Muscle of arm (tissue), 14 donors: ENCODE measurements around the gene SOS2. TPM values are rescaled to one million over a fixed set of nuclear protein-coding genes. Genes with fewer than 3 reads are reported as not detected.

Source experiments
- DNase-seq: peaks from one replicate; pipeline ENCODE4 v3.0.0-alpha.2; 2013
- long read RNA-seq, 11 donors: transcript quantifications; one replicate each; lab custom pipeline, GENCODE V29; 2026
- polyA plus RNA-seq, 12 donors: library from polyadenylated mRNA; unstranded; fragments of 120-200 nt; gene quantifications; one replicate each; pipeline ENCODE4 v1.2.1, GENCODE V29; 2013; ENCODE audit not compliant: insufficient read length in 12 of 12

SOS2 gene
- polyA plus RNA-seq: 10 to 100 TPM in 11 of 12 donors, not detected in 1; 31.2 to 55.7 (median 39.2) TPM
- long read RNA-seq, donor 1, full-length matches to known transcripts: 1 of 18 reads
- long read RNA-seq, donor 1, partial matches to known transcripts: 17 of 18 reads
- long read RNA-seq, donor 1, other reads (novel, unspliced or antisense): 0 of 18 reads
- long read RNA-seq, donor 2, full-length matches to known transcripts: 3 of 3 reads
- long read RNA-seq, donor 2, partial matches to known transcripts: 0 of 3 reads
- long read RNA-seq, donor 2, other reads (novel, unspliced or antisense): 0 of 3 reads
- long read RNA-seq, donor 3, full-length matches to known transcripts: 1 of 1 reads
- long read RNA-seq, donor 3, partial matches to known transcripts: 0 of 1 reads
- long read RNA-seq, donor 3, other reads (novel, unspliced or antisense): 0 of 1 reads
- long read RNA-seq, donor 4, full-length matches to known transcripts: 1 of 1 reads
- long read RNA-seq, donor 4, partial matches to known transcripts: 0 of 1 reads
- long read RNA-seq, donor 4, other reads (novel, unspliced or antisense): 0 of 1 reads
- long read RNA-seq, donor 5: 0 reads
- long read RNA-seq, donor 6, full-length matches to known transcripts: 1 of 1 reads
- long read RNA-seq, donor 6, partial matches to known transcripts: 0 of 1 reads
- long read RNA-seq, donor 6, other reads (novel, unspliced or antisense): 0 of 1 reads
- long read RNA-seq, donor 7, full-length matches to known transcripts: 1 of 1 reads
- long read RNA-seq, donor 7, partial matches to known transcripts: 0 of 1 reads
- long read RNA-seq, donor 7, other reads (novel, unspliced or antisense): 0 of 1 reads
- long read RNA-seq, donor 8, full-length matches to known transcripts: 1 of 61 reads
- long read RNA-seq, donor 8, partial matches to known transcripts: 60 of 61 reads
- long read RNA-seq, donor 8, other reads (novel, unspliced or antisense): 0 of 61 reads
- long read RNA-seq, donor 9: 0 reads
- long read RNA-seq, donor 10, full-length matches to known transcripts: 1 of 8 reads
- long read RNA-seq, donor 10, partial matches to known transcripts: 7 of 8 reads
- long read RNA-seq, donor 10, other reads (novel, unspliced or antisense): 0 of 8 reads
- long read RNA-seq, donor 11: 0 reads

GRCh38 chr14:50231475-50232275 is at the start of gene SOS2:
TSS of gene SOS2 (minus strand) at chr14:50231578. CDS start at chr14:50231283, 295 bp downstream.
- peak; percentile 86 for DNase-seq

DNA sequence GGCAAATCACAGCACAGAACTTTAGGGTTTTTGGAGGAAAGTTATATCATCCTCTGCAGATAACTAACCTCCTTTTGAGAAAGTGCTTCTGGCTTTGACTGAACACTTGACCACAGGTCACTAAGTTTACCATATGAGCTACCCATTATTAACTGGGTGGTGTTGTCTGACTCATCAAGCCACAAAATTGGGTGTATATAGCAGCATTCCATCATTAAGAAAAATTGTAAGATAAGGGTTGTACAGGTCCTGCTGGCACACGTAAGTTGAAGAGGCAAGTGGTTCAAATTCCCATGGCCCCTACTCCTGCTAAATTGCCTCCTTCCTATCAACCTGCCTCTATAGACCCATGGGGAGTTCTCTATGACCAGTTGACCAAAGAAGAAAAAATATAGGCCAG is 41.1 kb upstream of the SOS2 start:
- DNase-seq: no peak

GRCh38 chr14:50270932-50271331 is 39.6 kb upstream of the SOS2 start:
- DNase-seq: no peak

GRCh38 chr14:50265029-50265428 is 33.7 kb upstream of the SOS2 start:
- DNase-seq: no peak

DNA sequence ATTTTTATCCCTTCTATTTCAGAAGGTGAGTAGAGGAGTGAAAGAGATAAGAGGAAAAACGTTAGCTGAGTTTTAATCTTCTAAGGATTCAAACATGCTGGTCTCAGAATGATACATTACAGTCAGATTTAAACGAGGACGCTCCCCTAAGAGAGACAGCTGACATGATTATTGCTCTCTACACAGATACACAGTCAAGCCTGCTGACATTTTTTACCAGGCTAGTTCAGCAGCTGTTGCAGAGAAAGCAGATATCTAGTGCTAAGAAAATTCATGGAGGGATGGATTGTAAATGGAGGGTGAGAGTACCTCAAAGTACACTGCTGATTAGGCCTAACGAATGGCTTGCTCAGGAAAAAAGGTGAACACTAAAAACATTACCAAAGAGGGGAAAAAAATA is 31.9 kb upstream of the SOS2 start:
- no peak for DNase-seq

DNA sequence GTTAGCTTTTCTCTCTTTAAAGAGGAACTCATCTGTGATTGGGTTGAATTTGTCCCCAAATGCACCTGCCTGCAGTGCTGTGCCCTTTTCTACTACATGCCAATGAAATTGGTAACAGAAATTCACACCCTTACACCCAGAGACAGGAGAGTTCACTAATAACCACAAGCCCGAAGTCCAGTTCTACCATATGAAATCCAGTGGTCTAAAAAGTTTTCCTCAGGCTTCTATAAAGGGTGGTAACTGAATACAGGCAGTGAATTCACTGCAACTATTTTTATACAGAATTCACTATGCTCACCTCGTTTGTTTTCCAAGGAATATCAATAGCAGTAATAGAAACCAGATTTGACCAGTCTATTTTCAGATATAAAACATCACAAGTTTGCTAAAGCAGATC is 31.5 kb upstream of the SOS2 start:
- DNase-seq: no peak

GRCh38 chr14:50260511-50260910 is 29.1 kb upstream of the SOS2 start:
- peak; percentile 17 for DNase-seq

GRCh38 chr14:50260072-50260471 is 28.7 kb upstream of the SOS2 start:
- DNase-seq: no peak

DNA sequence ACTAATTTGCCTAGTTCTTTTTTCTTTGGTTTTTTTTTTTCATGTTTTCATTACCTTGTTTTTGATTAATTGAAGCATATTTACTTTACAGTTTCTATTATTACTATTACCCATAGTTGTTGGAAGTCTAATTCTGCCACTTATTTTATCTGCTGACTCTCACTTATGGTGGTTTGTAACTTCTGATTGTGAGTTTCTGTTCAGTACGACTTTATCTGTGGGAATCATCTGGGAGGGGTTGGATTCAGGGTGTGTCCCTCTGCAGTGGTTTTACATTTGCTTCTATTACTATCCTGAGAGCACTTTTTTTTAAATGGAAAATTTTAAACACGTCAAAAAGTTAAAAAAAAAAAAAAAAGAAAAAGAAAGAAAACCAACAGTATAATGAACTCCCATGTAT is 26.4 kb upstream of the SOS2 start:
- DNase-seq: no peak

DNA sequence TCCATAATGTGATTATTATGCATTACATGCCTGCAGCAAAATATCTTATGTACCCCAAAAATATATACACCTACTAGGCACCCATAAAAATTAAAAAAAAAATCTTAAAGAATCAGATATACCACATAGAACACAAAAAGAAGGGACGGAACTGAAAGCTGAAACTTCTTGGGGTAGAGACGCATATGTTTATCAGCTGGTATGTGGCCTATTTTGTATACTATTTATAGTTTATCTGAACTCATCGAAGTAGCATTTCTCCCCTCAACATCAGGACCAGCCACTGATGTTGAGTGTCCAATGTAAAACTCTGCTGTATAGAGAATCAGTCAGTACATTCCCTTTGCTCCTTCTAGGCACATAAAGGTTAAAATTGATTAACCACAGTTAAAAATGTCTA is 22.9 kb upstream of the SOS2 start:
- no peak for DNase-seq

DNA sequence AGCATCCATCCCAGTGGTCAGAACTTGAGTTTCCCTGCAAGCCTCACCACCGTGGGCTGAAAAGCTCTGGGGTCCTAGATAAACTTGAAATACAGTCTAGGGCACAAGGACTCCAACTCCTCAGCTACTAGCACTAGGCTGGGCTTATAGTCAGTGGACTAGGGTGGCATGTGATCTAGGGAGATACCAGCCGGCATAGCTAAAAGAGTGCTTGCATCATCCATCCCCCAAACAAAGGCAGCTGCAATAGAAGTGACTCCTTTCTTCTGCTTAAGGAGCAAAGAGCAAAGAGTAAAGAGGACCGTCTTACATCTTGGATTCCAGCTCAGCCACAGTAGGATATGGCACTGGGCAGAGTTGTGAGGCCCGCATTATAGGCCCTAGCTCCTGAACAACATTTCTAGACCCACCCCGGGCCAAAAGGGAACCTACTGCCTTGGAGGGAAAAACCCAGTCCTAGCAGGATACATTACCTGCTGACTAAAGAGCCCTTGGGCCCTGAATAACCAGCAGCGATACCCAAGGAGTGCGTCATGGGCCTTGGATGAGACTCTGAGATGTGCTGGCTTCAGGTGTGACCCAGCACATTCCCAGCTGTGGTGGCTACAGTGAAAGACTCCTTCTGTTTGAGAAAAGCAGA is 17.9 kb upstream of the SOS2 start:
- no peak for DNase-seq

- no peak for DNase-seq
Observed at GRCh38 chr14:50247245-50247644, 15.9 kb upstream of the SOS2 start.

DNA sequence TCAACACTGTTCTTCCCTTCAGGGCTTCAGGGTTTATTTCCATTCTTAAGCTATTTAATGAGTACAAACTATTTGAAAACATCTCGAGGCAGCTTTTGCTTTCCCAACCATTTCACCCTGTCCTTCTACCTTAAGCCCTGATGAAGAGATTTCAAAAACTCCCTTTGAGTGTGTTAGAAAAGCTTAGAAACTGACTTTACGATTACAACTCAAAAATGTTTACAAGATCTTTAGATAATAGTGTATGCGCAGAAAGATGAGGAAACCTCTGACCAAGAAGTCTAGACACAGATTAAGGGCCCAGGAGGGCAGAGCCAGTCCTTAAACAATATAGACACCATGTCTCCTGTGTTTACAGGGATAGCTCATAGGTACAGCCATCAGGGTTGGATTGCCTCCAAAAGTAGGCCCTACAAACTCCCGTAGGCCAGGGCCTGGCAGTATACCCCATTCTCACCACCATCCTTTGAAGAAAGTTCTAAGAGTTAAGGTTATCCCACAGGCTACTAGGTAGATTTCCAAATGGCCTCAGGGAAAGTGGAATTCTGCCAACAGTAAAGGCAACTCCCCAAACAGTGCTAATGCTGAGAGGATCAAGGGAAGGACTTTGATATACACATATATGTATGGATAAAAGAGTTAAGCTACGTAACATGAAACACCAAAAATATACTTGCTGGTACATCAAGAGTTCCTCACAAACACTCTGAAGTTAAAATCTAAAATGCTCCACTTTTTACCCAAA is 11.4 kb upstream of the SOS2 start:
- no peak for DNase-seq

DNA sequence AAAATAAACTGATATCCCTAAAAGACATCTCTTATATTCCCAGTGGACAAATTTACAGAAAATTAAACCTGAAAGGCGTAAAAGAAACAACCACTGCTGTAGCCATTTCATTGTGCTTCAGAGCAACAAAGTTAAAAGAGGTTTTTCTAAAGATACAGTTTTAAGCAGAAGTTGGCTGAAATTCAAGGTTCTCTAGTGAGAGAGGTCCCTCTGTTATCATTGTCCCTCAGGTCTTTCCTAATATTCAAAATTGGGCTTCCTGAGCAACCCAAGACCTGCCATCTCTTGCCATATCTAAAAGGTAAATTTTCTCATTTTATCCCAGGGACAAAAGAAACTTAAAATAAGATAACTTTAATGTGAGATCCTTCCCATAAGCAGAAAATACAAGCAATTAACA is 10.7 kb upstream of the SOS2 start:
- no peak for DNase-seq

- DNase-seq: no peak
Observed at GRCh38 chr14:50237427-50237826, 6.0 kb upstream of the SOS2 start.

GRCh38 chr14:50233951-50234250 is 2.5 kb upstream of the SOS2 start:
- DNase-seq: no peak

DNA sequence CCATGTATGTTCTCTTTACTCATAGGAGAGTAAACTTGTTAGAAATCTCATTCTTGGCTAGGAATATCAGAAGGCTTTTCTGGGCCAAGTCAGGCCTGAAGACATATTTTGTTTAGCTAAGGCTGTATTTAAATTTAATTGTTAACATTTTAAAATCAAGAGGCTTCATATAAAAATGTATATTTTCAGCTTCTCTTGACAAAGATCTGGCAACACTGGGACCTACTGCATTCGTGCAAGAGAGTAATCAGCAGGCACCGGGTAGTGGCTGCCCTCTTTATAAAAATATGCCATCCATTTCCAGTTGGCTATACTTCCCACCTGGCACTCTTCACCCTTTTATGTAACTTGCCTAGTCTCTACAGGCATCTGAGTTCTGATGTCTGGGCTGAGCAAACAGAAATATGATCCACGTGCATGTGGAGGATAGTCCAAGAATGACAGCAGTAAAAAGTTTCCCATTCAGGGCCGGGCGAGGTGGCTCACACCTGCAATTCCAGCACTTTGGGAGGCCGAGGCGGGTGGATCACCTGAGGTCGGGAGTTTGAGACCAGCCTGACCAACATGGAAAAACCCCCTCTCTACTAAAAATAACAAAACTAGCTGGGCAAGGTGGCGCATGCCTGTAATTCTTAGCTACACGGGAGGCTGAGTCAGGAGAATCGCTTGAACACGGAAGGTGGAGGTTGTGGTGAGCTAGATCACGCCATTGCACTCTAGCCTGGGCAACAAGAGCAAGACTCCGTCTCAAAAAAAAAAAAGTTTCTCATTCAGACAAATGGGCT is 2.0 kb upstream of the SOS2 start:
- no peak for DNase-seq

DNA sequence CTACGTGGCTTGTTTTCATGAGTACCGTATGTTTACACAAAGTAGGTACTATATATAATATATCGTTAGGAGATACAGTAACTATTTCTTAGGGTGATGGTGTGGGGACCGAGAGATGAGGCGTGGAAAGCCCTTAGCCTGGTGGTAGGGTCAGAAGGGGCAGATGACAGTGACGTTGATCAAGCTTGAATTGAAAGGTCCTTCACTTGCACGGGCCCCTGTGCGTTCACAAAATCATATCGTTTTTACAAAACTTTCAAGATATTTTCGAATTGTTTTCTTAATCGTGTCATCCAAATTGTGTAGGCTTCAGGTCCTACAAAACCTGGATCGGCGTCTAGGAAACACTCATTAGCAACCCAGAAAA is 881 bp upstream of the SOS2 start:
- no peak for DNase-seq

GRCh38 chr14:50230701-50231474 is 490 bp downstream of the SOS2 start:
- DNase-seq: peak; percentile 65
